ENCODE data around the gene ELN. TPM values are rescaled to one million over a fixed set of nuclear protein-coding genes. Genes with fewer than 3 reads are reported as not detected.

ELN gene
- total RNA-seq, 2 donors from 2014 or later, result 1,484 to 3,836 TPM

DNA sequence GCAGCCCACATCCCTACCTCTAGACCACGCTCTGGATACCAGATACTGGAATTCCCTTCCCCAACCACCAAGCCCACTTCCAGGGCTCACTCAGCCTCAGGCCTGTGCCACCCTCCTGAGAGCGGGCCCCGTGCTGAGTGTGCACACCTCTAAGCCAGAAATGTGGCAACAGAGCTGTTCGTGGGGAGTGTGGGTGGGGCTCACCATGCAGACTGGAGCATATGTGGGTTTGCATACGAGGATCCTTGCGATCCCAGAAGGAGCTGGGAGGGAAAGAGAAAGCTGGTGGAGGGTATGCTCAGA is 42.6 kb downstream of the ELN start:
- Histone ChIP-seq H3K4me3 (no peak overlapping the region), H3K9me3 (no peaks in the 10 kb centered on the region), H3K4me1 (ENCODE audit: control insufficient read depth in 1 of 2, low read depth in 2 of 2) (no peaks in the 10 kb centered on the region), H3K27ac (peak overlapping the region; percentile 37 to 55), H3K27me3 (replicated peaks; ENCODE audit: insufficient read depth) (no peaks in the 10 kb centered on the region), H3K36me3 (peaks cover 15% of the 10 kb centered on the region)
- TF ChIP-seq, protein P1, sequence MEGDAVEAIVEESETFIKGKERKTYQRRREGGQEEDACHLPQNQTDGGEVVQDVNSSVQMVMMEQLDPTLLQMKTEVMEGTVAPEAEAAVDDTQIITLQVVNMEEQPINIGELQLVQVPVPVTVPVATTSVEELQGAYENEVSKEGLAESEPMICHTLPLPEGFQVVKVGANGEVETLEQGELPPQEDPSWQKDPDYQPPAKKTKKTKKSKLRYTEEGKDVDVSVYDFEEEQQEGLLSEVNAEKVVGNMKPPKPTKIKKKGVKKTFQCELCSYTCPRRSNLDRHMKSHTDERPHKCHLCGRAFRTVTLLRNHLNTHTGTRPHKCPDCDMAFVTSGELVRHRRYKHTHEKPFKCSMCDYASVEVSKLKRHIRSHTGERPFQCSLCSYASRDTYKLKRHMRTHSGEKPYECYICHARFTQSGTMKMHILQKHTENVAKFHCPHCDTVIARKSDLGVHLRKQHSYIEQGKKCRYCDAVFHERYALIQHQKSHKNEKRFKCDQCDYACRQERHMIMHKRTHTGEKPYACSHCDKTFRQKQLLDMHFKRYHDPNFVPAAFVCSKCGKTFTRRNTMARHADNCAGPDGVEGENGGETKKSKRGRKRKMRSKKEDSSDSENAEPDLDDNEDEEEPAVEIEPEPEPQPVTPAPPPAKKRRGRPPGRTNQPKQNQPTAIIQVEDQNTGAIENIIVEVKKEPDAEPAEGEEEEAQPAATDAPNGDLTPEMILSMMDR (IDR thresholded peaks at IDR 0.05), result no peak
- DNase-seq (ENCODE audit: low spot score), result no peak
- no peak for ATAC-seq (ENCODE audit: insufficient number of reproducible peaks, low FRiP score, low read depth)

DNA sequence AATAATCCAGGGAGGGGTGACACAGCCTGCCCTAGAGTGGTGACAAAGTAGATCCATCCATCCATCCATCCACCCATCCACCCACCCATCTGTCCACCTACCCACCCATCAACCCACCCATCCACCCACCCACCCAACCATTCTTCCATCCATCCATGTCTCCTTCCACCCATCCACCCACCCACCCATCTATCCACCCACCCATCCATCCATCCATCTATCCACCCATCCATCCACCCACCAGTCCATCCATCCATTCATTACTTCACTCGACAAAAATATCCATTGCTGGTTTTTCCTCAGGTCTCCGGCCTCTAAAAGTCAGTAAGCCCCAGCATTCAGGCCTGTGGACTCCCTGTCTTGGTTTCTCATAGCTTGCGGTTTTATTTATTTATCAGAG is 43.1 kb downstream of the ELN start:
- no peaks in the 10 kb centered on the region for H3K4me1 ChIP-seq (ENCODE audit: control insufficient read depth in 1 of 2, low read depth in 2 of 2)
- peaks cover 10% of the 10 kb centered on the region for H3K36me3 ChIP-seq
- ATAC-seq (ENCODE audit: insufficient number of reproducible peaks, low FRiP score, low read depth) (no peak), DNase-seq (ENCODE audit: low spot score) (no peak)
- H3K9me3 ChIP-seq, result no peaks in the 10 kb centered on the region
- TF ChIP-seq, protein P1 (IDR thresholded peaks at IDR 0.05), result no peak
- H3K27me3 ChIP-seq (replicated peaks; ENCODE audit: insufficient read depth), result no peaks in the 10 kb centered on the region
- H3K27ac ChIP-seq, result no peak overlapping the region
- H3K4me3 ChIP-seq, result no peak overlapping the region

DNA sequence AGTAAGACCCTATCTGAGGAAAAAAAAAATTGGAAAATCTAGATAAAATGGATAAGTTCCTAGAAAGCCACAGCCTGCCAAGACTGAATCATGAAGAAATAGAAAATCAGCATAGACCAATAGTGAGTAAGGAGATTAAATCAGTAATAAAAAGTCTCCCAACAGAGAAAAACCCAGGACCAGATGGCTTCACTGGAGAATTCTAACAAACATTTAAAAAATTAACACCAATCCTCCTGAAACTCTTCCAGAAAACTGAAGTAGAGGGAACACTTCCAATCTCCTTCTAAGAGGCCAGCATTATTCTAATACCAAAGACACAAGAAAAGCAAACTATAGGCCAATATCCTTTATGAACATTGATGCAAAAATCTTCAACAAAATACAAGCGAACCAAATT is 46.8 kb downstream of the ELN start:
- DNase-seq (ENCODE audit: low spot score), result no peak
- no peaks in the 10 kb centered on the region for H3K9me3 ChIP-seq
- H3K36me3 ChIP-seq, result no peaks in the 10 kb centered on the region
- TF ChIP-seq, protein P1 (IDR thresholded peaks at IDR 0.05), result no peak
- ATAC-seq (ENCODE audit: insufficient number of reproducible peaks, low FRiP score, low read depth), result no peak
- H3K4me3 ChIP-seq, result no peak overlapping the region
- no peaks in the 10 kb centered on the region for H3K27me3 ChIP-seq (replicated peaks; ENCODE audit: insufficient read depth)
- no peak overlapping the region for H3K27ac ChIP-seq
- peaks cover 0 to 5% of the 10 kb centered on the region in 2 donors for H3K4me1 ChIP-seq (ENCODE audit: control insufficient read depth in 1 of 2, low read depth in 2 of 2)

DNA sequence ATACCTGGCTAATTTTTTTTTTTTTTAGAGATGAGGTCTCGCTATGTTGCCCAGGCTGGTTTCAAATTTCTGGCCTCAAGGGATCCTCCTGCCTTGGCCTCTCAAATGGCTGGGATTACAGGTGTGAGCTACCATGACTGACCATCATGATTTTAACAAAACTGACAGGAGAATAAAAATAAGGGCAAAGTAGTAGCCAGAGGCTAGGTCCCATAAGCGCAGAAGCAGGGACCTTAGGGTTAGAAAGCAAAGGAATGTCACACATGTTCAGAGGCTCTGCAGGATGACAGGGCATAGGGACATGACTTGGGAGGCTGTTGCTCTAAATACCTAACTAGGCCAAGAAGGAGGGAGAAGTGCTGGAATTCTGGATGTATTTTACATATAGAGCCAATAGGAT is 50.5 kb downstream of the ELN start:
- H3K9me3 ChIP-seq, result no peaks in the 10 kb centered on the region
- ATAC-seq (ENCODE audit: insufficient number of reproducible peaks, low FRiP score, low read depth) (no peak), DNase-seq (ENCODE audit: low spot score) (no peak)
- H3K4me3 ChIP-seq, result no peak overlapping the region
- no peaks in the 10 kb centered on the region for H3K36me3 ChIP-seq
- no peaks in the 10 kb centered on the region for H3K27me3 ChIP-seq (replicated peaks; ENCODE audit: insufficient read depth)
- TF ChIP-seq, protein P1 (IDR thresholded peaks at IDR 0.05), result no peak
- peaks cover 4 to 13% of the 10 kb centered on the region in 2 donors for H3K4me1 ChIP-seq (ENCODE audit: control insufficient read depth in 1 of 2, low read depth in 2 of 2)
- peak overlapping the region in 1 of 2 donors; percentile 19 for H3K27ac ChIP-seq

DNA sequence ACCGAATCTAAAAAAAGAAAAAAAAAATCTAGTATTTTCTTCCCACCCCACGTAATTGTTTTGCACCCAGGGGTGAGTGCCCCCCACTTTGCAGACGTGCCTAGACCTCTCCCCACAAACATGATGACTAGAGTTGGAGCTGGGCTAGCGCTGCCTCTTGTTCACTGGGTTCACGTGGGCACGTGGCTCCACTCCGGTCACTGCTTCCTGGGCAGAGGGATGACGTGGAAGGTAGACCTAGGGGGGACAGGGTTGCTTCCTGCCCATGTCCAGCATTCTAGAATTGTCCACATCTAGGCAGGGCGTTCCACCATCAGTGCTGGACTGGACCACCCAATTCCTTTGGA is 54.8 kb downstream of the ELN start:
- no peaks in the 10 kb centered on the region for H3K9me3 ChIP-seq
- H3K4me3 ChIP-seq, result no peak overlapping the region
- H3K36me3 ChIP-seq, result no peaks in the 10 kb centered on the region
- TF ChIP-seq, protein P1 (IDR thresholded peaks at IDR 0.05), result no peak
- no peaks in the 10 kb centered on the region for H3K27me3 ChIP-seq (replicated peaks; ENCODE audit: insufficient read depth)
- H3K4me1 ChIP-seq (ENCODE audit: control insufficient read depth in 1 of 2, low read depth in 2 of 2), result peaks cover 12 to 29% of the 10 kb centered on the region in 2 donors
- ATAC-seq (ENCODE audit: insufficient number of reproducible peaks, low FRiP score, low read depth) (no peak), DNase-seq (ENCODE audit: low spot score) (no peak)
- H3K27ac ChIP-seq, result no peak overlapping the region

All from thoracic aorta (tissue), 2 donors.